WTC11 (cell line): ENCODE measurements around the gene REEP3. TPM values are rescaled to one million over a fixed set of nuclear protein-coding genes. Genes with fewer than 3 reads are reported as not detected.

Source experiments
- ATAC-seq: fragments of 200-7000 bp; cut with Tn5 transposase; 2 replicates; pipeline ENCODE4 v1.10.0; 2021; ENCODE audit warnings: mild to moderate bottlenecking, moderate library complexity
- CTCF ChIA-PET: fragments of 300-600 bp; sonication (Branson Sonifier 250); formaldehyde crosslinking; loops from one replicate; lab custom pipeline; 2021; ENCODE audit warnings: antibody characterized with exemption; lab: Charles Lee
- POLR2A ChIA-PET: fragments of 350-600 bp; sonication (Branson Sonifier 250); formaldehyde crosslinking; loops from one replicate; lab custom pipeline; 2021; ENCODE audit warnings: antibody characterized with exemption; lab: Charles Lee
- DNase-seq: peaks from one replicate; pipeline ENCODE4 v3.0.0; 2021; ENCODE audit warnings: low spot score
- H3K27ac Mint-ChIP-seq: 2 replicates; pipeline ENCODE4 v1.8.0; 2021; ENCODE audit warnings: mixed read lengths
- H3K27me3 Mint-ChIP-seq: 2 replicates; pipeline ENCODE4 v1.8.0; 2021; ENCODE audit warnings: low read depth, mild to moderate bottlenecking, moderate library complexity, mixed read lengths
- H3K36me3 Mint-ChIP-seq: 2 replicates; pipeline ENCODE4 v1.8.0; 2021; ENCODE audit warnings: mixed read lengths
- H3K4me1 Mint-ChIP-seq: 2 replicates; pipeline ENCODE4 v1.8.0; 2022; ENCODE audit warnings: mixed read lengths
- H3K4me3 Mint-ChIP-seq: 2 replicates; pipeline ENCODE4 v1.8.0; 2021; ENCODE audit warnings: mild to moderate bottlenecking, moderate library complexity, mixed read lengths
- H3K9me3 Mint-ChIP-seq: 2 replicates; pipeline ENCODE4 v1.8.0; 2021; ENCODE audit warnings: mixed read lengths
- CBFB ChIP-seq: sonication (generic); formaldehyde crosslinking; IDR thresholded peaks from 2 replicates; pipeline ENCODE4 v1.8.1; 2022; ENCODE audit warnings: mild to moderate bottlenecking, low read depth, missing genetic modification reagents
- CREM ChIP-seq: sonication (generic); formaldehyde crosslinking; IDR thresholded peaks from 2 replicates; pipeline ENCODE4 v1.8.1; 2022; ENCODE audit warnings: mild to moderate bottlenecking, missing genetic modification reagents, moderate library complexity
- JAZF1 ChIP-seq: fragments of 250-450 bp; sonication (Bioruptor Pico); IDR thresholded peaks from 2 replicates; pipeline ENCODE4 v1.9.0; 2021; ENCODE audit warnings: moderate library complexity, mild to moderate bottlenecking, inconsistent platforms
- JUN ChIP-seq: sonication (generic); formaldehyde crosslinking; IDR thresholded peaks from 2 replicates; pipeline ENCODE4 v1.8.0; 2023; ENCODE audit warnings: mild to moderate bottlenecking, missing genetic modification reagents
- MYBL2 ChIP-seq: sonication (generic); formaldehyde crosslinking; IDR thresholded peaks from 2 replicates; pipeline ENCODE4 v1.8.1; 2023; ENCODE audit warnings: mild to moderate bottlenecking, moderate library complexity, missing genetic modification reagents
- NR2C2 ChIP-seq: sonication (generic); formaldehyde crosslinking; IDR thresholded peaks from 2 replicates; pipeline ENCODE4 v1.8.0; 2022; ENCODE audit warnings: mild to moderate bottlenecking, missing genetic modification reagents
- RORB ChIP-seq: fragments of 250-450 bp; sonication (Bioruptor Pico); IDR thresholded peaks from 2 replicates; pipeline ENCODE4 v1.9.0; 2021; ENCODE audit warnings: mild to moderate bottlenecking
- ZNF121 ChIP-seq: sonication (generic); formaldehyde crosslinking; IDR thresholded peaks from 2 replicates; pipeline ENCODE4 v1.8.0; 2023; ENCODE audit warnings: missing genetic modification reagents
- ZNF219 ChIP-seq: sonication (generic); formaldehyde crosslinking; IDR thresholded peaks from 2 replicates; pipeline ENCODE4 v1.8.0; 2023; ENCODE audit warnings: missing genetic modification reagents, mild to moderate bottlenecking, borderline replicate concordance
- ZNF416 ChIP-seq: fragments of 250-450 bp; sonication (Bioruptor Pico); IDR thresholded peaks from 2 replicates; pipeline ENCODE4 v1.9.0; 2021; ENCODE audit warnings: mild to moderate bottlenecking, inconsistent platforms
- total RNA-seq: library from RNA; stranded (reverse); gene quantifications from 3 replicates; pipeline ENCODE4 v1.2.3, GENCODE V29; 2021
- TF ChIP-seq, protein P1 (sequence below): sonication (generic); formaldehyde crosslinking; IDR thresholded peaks from 2 replicates; pipeline ENCODE4 v1.8.1; 2022; ENCODE audit warnings: low read depth, mild to moderate bottlenecking, moderate library complexity, missing genetic modification reagents, borderline replicate concordance
- TF ChIP-seq, protein P2 (sequence below): sonication (generic); formaldehyde crosslinking; IDR thresholded peaks from 2 replicates; pipeline ENCODE4 v1.8.1; 2022; ENCODE audit warnings: mild to moderate bottlenecking, missing genetic modification reagents, moderate library complexity, borderline replicate concordance
- TF ChIP-seq, protein P3 (sequence below): fragments of 200-600 bp; IDR thresholded peaks from 2 replicates; pipeline ENCODE4 v1.8.0; 2022; ENCODE audit warnings: antibody characterized with exemption
- TF ChIP-seq, protein P4 (sequence below): sonication (generic); formaldehyde crosslinking; IDR thresholded peaks from 2 replicates; pipeline ENCODE4 v1.8.0; 2022; ENCODE audit warnings: mild to moderate bottlenecking, missing genetic modification reagents
- TF ChIP-seq, protein P5 (sequence below): sonication (generic); formaldehyde crosslinking; IDR thresholded peaks from 2 replicates; pipeline ENCODE4 v1.8.0; 2022; ENCODE audit warnings: mild to moderate bottlenecking, missing genetic modification reagents
- TF ChIP-seq, protein P6 (sequence below): sonication (generic); formaldehyde crosslinking; IDR thresholded peaks from 2 replicates; pipeline ENCODE4 v1.8.1; 2023; ENCODE audit warnings: mild to moderate bottlenecking, missing genetic modification reagents
- TF ChIP-seq, protein P7 (sequence below): sonication (generic); formaldehyde crosslinking; conservative IDR thresholded peaks from 2 replicates; pipeline ENCODE4 v1.8.1; 2022; ENCODE audit warnings: mild to moderate bottlenecking, missing genetic modification reagents

Gene REEP3
- total RNA-seq, 1 experiment from 2014 or later, result 18.5 TPM

DNA sequence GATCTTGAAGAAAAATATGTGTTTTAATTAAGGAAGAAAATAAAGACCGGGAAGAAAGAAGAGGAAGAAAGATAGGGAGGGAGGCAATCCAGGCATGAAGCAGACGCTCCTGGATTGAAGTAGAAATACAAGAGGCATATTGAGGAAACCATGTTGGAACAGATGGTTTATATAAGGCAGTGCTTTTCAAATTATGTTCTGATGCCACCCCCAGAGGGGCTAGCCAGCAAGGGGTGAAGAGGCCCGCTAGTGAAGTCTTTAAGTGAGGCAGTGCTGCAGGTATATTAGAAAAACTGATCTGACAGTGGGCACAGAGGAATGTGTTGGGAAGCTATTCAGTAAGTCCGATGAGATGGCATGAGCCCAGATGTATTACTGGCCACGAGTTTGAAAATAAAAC lies 40.1 kb downstream of the REEP3 start:
- POLR2A ChIA-PET, result no interaction called here
- no peak for DNase-seq
- peaks cover 21% of the 10 kb centered on the region for H3K4me1 Mint-ChIP-seq
- no peak overlapping the region for H3K27ac Mint-ChIP-seq
- H3K27me3 Mint-ChIP-seq, result no peaks in the 10 kb centered on the region
- H3K4me3 Mint-ChIP-seq, result no peak overlapping the region
- TF ChIP-seq JAZF1 (CRISPR knock-in tag) (no peak), MYBL2 (CRISPR knock-in tag) (no peak), NR2C2 (no peak), RORB (CRISPR knock-in tag) (no peak), JUN (CRISPR knock-in tag) (no peak), CBFB (no peak), CREM (CRISPR knock-in tag) (no peak)
- TF ChIP-seq, protein P1, sequence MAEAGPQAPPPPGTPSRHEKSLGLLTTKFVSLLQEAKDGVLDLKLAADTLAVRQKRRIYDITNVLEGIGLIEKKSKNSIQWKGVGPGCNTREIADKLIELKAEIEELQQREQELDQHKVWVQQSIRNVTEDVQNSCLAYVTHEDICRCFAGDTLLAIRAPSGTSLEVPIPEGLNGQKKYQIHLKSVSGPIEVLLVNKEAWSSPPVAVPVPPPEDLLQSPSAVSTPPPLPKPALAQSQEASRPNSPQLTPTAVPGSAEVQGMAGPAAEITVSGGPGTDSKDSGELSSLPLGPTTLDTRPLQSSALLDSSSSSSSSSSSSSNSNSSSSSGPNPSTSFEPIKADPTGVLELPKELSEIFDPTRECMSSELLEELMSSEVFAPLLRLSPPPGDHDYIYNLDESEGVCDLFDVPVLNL (CRISPR knock-in tag), result no peak
- TF ChIP-seq, protein P2, sequence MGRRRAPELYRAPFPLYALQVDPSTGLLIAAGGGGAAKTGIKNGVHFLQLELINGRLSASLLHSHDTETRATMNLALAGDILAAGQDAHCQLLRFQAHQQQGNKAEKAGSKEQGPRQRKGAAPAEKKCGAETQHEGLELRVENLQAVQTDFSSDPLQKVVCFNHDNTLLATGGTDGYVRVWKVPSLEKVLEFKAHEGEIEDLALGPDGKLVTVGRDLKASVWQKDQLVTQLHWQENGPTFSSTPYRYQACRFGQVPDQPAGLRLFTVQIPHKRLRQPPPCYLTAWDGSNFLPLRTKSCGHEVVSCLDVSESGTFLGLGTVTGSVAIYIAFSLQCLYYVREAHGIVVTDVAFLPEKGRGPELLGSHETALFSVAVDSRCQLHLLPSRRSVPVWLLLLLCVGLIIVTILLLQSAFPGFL (CRISPR knock-in tag), result no peak
- TF ChIP-seq, protein P3, sequence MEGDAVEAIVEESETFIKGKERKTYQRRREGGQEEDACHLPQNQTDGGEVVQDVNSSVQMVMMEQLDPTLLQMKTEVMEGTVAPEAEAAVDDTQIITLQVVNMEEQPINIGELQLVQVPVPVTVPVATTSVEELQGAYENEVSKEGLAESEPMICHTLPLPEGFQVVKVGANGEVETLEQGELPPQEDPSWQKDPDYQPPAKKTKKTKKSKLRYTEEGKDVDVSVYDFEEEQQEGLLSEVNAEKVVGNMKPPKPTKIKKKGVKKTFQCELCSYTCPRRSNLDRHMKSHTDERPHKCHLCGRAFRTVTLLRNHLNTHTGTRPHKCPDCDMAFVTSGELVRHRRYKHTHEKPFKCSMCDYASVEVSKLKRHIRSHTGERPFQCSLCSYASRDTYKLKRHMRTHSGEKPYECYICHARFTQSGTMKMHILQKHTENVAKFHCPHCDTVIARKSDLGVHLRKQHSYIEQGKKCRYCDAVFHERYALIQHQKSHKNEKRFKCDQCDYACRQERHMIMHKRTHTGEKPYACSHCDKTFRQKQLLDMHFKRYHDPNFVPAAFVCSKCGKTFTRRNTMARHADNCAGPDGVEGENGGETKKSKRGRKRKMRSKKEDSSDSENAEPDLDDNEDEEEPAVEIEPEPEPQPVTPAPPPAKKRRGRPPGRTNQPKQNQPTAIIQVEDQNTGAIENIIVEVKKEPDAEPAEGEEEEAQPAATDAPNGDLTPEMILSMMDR, result no peak
- TF ChIP-seq, all 79 proteins: peak for 0
- no peak for ATAC-seq
- Mint-ChIP-seq H3K36me3 (no peaks in the 10 kb centered on the region), H3K9me3 (no peaks in the 10 kb centered on the region)
- CTCF ChIA-PET, result interaction anchor here (1.3 kb wide), 1 partner anchor 159 kb away, joined by 4 read pairs; no protein-coding TSS in a partner anchor

DNA sequence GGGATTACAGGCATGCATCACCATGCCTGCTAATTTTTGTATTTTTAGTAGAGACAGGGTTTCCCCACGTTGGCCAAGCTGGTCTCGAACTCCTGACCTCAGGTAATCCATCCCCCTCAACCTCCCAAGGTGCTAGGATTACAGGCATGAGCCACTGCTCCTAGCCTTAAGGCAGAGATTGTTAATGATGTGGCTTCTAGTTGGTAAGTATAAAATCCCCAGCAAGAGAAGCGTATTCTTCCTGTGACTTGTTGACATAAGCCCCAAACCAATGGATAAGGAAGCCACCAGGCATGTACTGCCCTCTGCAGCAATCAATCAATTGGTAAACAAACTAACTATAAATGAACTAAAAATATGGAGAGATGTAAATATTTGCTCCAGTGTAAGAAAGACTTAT lies 41.2 kb downstream of the REEP3 start:
- TF ChIP-seq ZNF416 (CRISPR knock-in tag), result no peak
- TF ChIP-seq ZNF219 (CRISPR knock-in tag), result no peak
- TF ChIP-seq, protein P4, sequence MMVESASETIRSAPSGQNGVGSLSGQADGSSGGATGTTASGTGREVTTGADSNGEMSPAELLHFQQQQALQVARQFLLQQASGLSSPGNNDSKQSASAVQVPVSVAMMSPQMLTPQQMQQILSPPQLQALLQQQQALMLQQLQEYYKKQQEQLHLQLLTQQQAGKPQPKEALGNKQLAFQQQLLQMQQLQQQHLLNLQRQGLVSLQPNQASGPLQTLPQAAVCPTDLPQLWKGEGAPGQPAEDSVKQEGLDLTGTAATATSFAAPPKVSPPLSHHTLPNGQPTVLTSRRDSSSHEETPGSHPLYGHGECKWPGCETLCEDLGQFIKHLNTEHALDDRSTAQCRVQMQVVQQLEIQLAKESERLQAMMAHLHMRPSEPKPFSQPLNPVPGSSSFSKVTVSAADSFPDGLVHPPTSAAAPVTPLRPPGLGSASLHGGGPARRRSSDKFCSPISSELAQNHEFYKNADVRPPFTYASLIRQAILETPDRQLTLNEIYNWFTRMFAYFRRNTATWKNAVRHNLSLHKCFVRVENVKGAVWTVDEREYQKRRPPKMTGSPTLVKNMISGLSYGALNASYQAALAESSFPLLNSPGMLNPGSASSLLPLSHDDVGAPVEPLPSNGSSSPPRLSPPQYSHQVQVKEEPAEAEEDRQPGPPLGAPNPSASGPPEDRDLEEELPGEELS (CRISPR knock-in tag), result no peak
- TF ChIP-seq, protein P5, sequence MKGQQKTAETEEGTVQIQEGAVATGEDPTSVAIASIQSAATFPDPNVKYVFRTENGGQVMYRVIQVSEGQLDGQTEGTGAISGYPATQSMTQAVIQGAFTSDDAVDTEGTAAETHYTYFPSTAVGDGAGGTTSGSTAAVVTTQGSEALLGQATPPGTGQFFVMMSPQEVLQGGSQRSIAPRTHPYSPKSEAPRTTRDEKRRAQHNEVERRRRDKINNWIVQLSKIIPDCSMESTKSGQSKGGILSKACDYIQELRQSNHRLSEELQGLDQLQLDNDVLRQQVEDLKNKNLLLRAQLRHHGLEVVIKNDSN (CRISPR knock-in tag), result no peak
- TF ChIP-seq, protein P6, sequence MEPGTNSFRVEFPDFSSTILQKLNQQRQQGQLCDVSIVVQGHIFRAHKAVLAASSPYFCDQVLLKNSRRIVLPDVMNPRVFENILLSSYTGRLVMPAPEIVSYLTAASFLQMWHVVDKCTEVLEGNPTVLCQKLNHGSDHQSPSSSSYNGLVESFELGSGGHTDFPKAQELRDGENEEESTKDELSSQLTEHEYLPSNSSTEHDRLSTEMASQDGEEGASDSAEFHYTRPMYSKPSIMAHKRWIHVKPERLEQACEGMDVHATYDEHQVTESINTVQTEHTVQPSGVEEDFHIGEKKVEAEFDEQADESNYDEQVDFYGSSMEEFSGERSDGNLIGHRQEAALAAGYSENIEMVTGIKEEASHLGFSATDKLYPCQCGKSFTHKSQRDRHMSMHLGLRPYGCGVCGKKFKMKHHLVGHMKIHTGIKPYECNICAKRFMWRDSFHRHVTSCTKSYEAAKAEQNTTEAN, result no peak
- no peak for TF ChIP-seq ZNF121 (CRISPR knock-in tag)
- TF ChIP-seq, protein P7, sequence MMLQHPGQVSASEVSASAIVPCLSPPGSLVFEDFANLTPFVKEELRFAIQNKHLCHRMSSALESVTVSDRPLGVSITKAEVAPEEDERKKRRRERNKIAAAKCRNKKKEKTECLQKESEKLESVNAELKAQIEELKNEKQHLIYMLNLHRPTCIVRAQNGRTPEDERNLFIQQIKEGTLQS (CRISPR knock-in tag), result no peak
- DNase-seq (no peak), ATAC-seq (no peak)
- no peaks in the 10 kb centered on the region for H3K9me3 Mint-ChIP-seq
- ChIA-PET POLR2A (no interaction called here), CTCF (interaction anchor here (1.3 kb wide), 1 partner anchor 158 kb away, joined by 4 read pairs; no protein-coding TSS in a partner anchor)
- no peak overlapping the region for H3K4me3 Mint-ChIP-seq
- H3K4me1 Mint-ChIP-seq, result peaks cover 18% of the 10 kb centered on the region
- peak overlapping the region; percentile 46; the same call in 1 of the 2 replicates for H3K27ac Mint-ChIP-seq
- H3K36me3 Mint-ChIP-seq, result peaks cover 1% of the 10 kb centered on the region; the same call in 1 of the 2 replicates
- H3K27me3 Mint-ChIP-seq, result no peaks in the 10 kb centered on the region
